ENCODE results near the gene RNF214. TPM values are rescaled to one million over a fixed set of nuclear protein-coding genes. Genes with fewer than 3 reads are reported as not detected.

Gene RNF214
- polyA plus RNA-seq, 2 donors, result 5.9 to 6.6 TPM

GRCh38 chr11:117333917-117334316, 101.4 kb downstream of the RNF214 start:
- Histone ChIP-seq H3K4me3 (ENCODE audit: low read depth in 1 of 2, low read length in 2 of 2) (no peak overlapping the region), H3K4me1 (ENCODE audit: control insufficient read depth in 2 of 2, insufficient read depth in 2 of 2, low read length in 1 of 2) (peaks cover 0 to 5% of the 10 kb centered on the region in 2 donors), H3K36me3 (ENCODE audit: control insufficient read depth in 2 of 2, insufficient read depth in 2 of 2, low read length in 1 of 2) (no peaks in the 10 kb centered on the region), H3K9me3 (ENCODE audit: control insufficient read depth in 2 of 2, insufficient read depth in 1 of 2, low read depth in 1 of 2, low read length in 1 of 2) (no peaks in the 10 kb centered on the region), H3K27ac (ENCODE audit: low read depth in 2 of 2, low read length in 1 of 2) (no peak overlapping the region), H3K27me3 (ENCODE audit: control insufficient read depth in 1 of 2, insufficient read depth in 2 of 2, low read length in 2 of 2) (no peaks in the 10 kb centered on the region)
- WGBS, 2 donors, result 80 to 81% methylated on average over 9 of the region's 9 CpGs

DNA sequence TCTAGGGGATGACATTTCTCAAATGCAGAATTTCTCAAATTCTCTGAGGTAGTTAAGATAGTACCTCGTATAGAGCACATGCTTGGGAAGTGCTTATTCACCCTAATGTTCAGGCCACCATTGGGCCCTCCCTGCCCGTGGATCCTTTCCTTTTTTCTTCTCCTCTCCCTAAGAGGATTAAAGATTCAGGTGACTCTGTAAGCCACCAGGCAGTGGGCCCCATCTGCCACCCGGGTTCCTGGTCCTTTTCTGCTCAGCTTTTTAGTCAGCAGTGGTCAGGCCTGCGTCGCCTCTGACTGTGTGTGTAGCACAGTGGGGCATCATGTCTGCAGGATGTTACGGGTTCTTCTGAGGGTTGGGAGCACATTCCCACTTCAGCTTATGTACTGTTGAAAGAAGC, 102.4 kb downstream of the RNF214 start:
- Histone ChIP-seq H3K36me3 (ENCODE audit: control insufficient read depth in 2 of 2, insufficient read depth in 2 of 2, low read length in 1 of 2) (no peaks in the 10 kb centered on the region), H3K4me3 (ENCODE audit: low read depth in 1 of 2, low read length in 2 of 2) (no peak overlapping the region), H3K27me3 (ENCODE audit: control insufficient read depth in 1 of 2, insufficient read depth in 2 of 2, low read length in 2 of 2) (no peaks in the 10 kb centered on the region), H3K27ac (ENCODE audit: low read depth in 2 of 2, low read length in 1 of 2) (no peak overlapping the region), H3K9me3 (ENCODE audit: control insufficient read depth in 2 of 2, insufficient read depth in 1 of 2, low read depth in 1 of 2, low read length in 1 of 2) (no peaks in the 10 kb centered on the region), H3K4me1 (ENCODE audit: control insufficient read depth in 2 of 2, insufficient read depth in 2 of 2, low read length in 1 of 2) (peaks cover 0 to 2% of the 10 kb centered on the region in 2 donors)
- WGBS, 2 donors, result 91% methylated on average over 6 of the region's 6 CpGs

GRCh38 chr11:117335399-117335798, 102.9 kb downstream of the RNF214 start:
- H3K36me3 ChIP-seq (ENCODE audit: control insufficient read depth in 2 of 2, insufficient read depth in 2 of 2, low read length in 1 of 2), result no peaks in the 10 kb centered on the region
- WGBS, 2 donors, result 96% methylated on average over 5 of the region's 5 CpGs
- H3K4me3 ChIP-seq (ENCODE audit: low read depth in 1 of 2, low read length in 2 of 2), result no peak overlapping the region
- H3K27ac ChIP-seq (ENCODE audit: low read depth in 2 of 2, low read length in 1 of 2), result no peak overlapping the region
- no peaks in the 10 kb centered on the region for H3K4me1 ChIP-seq (ENCODE audit: control insufficient read depth in 2 of 2, insufficient read depth in 2 of 2, low read length in 1 of 2)
- no peaks in the 10 kb centered on the region for H3K9me3 ChIP-seq (ENCODE audit: control insufficient read depth in 2 of 2, insufficient read depth in 1 of 2, low read depth in 1 of 2, low read length in 1 of 2)
- H3K27me3 ChIP-seq (ENCODE audit: control insufficient read depth in 1 of 2, insufficient read depth in 2 of 2, low read length in 2 of 2), result no peaks in the 10 kb centered on the region

Other genes starting within 250 kb of the RNF214 start
- 1 to 10 TPM; 6.4 to 7.0 TPM for gene SIK3, start 134.2 kb upstream of the RNF214 start, polyA plus RNA-seq
- gene PAFAH1B2, start 88.4 kb upstream of the RNF214 start, polyA plus RNA-seq, result 10 to 100 TPM; 13.9 to 14.0 TPM
- 10 to 100 TPM in 1 of 2 donors, 1 to 10 TPM in 1; 8.3 to 11.3 TPM for gene SIDT2, start 53.9 kb upstream of the RNF214 start, polyA plus RNA-seq
- gene TAGLN, start 33.3 kb upstream of the RNF214 start, polyA plus RNA-seq, result 1,000 to 10,000 TPM in 1 of 2 donors, 100 to 1,000 TPM in 1; 469 to 1,217 TPM
- gene PCSK7, start 598 bp upstream of the RNF214 start, polyA plus RNA-seq, result 10 to 100 TPM; 22.8 to 37.3 TPM
- gene BACE1-AS, start 58.7 kb downstream of the RNF214 start, polyA plus RNA-seq, result 1 to 10 TPM; 2.3 to 5.9 TPM
- gene BACE1, start 83.6 kb downstream of the RNF214 start, polyA plus RNA-seq, result 1 to 10 TPM; 4.9 to 6.9 TPM
- 10 to 100 TPM in 1 of 2 donors, 1 to 10 TPM in 1; 8.0 to 19.8 TPM for gene CEP164, start 95.2 kb downstream of the RNF214 start, polyA plus RNA-seq